GM12864 (cell line): ENCODE results near the gene SERPING1.

ENCODE experiments used
- DNase-seq: peaks from one replicate; pipeline ENCODE4 v3.0.0-alpha.2; 2011; ENCODE audit warnings: low read depth
- H3K4me3 ChIP-seq: 2 replicates; pipeline ENCODE4 v1.5.1; 2011; ENCODE audit warnings: mild to moderate bottlenecking, low read depth, low read length, control low read depth
- TF ChIP-seq, protein P1 (sequence below): IDR thresholded peaks from 2 replicates; pipeline ENCODE4 v1.5.1; 2011; ENCODE audit warnings: low read depth, mild to moderate bottlenecking, moderate library complexity, low read length, control low read depth, inconsistent platforms; ENCODE audit errors: missing control alignments

The SERPING1 gene

GRCh38 chr11:57643802-57644201, 46.3 kb downstream of the SERPING1 start:
- H3K4me3 ChIP-seq, result no peak overlapping the region
- DNase-seq, result no peak
- TF ChIP-seq, protein P1, sequence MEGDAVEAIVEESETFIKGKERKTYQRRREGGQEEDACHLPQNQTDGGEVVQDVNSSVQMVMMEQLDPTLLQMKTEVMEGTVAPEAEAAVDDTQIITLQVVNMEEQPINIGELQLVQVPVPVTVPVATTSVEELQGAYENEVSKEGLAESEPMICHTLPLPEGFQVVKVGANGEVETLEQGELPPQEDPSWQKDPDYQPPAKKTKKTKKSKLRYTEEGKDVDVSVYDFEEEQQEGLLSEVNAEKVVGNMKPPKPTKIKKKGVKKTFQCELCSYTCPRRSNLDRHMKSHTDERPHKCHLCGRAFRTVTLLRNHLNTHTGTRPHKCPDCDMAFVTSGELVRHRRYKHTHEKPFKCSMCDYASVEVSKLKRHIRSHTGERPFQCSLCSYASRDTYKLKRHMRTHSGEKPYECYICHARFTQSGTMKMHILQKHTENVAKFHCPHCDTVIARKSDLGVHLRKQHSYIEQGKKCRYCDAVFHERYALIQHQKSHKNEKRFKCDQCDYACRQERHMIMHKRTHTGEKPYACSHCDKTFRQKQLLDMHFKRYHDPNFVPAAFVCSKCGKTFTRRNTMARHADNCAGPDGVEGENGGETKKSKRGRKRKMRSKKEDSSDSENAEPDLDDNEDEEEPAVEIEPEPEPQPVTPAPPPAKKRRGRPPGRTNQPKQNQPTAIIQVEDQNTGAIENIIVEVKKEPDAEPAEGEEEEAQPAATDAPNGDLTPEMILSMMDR, result no peak

DNA sequence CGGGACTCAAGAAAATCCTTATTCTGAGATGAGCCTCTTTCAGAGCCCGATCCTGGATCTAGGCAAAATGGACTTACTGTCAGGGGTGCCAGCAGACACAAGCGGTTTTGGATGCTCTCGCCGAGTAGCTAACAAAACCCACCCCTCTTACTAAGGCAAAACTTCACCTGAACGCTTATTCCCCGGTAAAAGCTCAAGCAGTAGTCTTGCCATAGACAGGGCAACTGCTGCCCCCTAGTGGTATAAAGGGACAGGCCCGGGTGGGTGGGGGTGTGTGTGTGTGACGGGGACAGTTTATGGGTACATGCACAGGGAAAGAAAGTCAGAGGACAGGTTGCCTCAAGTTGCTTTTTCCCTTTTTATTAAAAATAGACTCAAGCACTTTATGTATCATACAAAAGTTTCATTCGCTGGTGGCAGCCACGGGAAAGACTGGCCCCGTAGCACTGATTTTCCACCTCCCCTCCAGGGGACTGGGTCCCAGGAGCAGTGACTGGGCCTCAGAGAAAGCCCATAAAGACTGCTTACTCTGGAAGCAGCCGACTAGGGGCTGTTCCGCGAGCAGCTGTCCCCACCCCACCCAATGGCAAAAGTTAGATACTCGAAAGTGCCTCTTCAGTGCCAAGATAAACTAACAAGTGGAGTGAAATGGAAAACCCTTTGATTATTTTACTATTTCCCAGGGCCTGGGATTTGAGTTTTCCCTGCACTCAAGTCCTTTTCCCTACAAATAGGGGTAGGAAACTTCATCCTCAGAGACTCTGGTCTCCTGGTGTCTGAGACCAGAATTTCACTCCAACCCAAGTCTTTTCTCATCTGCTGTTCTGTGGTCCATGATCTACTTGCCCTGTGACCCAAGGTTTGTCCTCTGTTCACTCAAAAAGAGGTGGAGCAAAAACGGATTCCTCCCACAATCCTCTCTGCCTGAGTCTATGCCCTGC, 47.5 kb downstream of the SERPING1 start:
- DNase-seq, result no peak
- TF ChIP-seq, protein P1, result peak; percentile 83
- H3K4me3 ChIP-seq, result no peak overlapping the region

- no peak for DNase-seq
- TF ChIP-seq, protein P1, result no peak
- H3K4me3 ChIP-seq, result no peak overlapping the region
Observed at GRCh38 chr11:57645689-57646085, 48.2 kb downstream of the SERPING1 start.

GRCh38 chr11:57646194-57646798, 48.8 kb downstream of the SERPING1 start:
- no peak for DNase-seq
- TF ChIP-seq, protein P1, result no peak
- H3K4me3 ChIP-seq, result no peak overlapping the region

- TF ChIP-seq, protein P1, result no peak
- H3K4me3 ChIP-seq, result no peak overlapping the region
- no peak for DNase-seq
Observed at GRCh38 chr11:57646799-57647303, 49.4 kb downstream of the SERPING1 start.

DNA sequence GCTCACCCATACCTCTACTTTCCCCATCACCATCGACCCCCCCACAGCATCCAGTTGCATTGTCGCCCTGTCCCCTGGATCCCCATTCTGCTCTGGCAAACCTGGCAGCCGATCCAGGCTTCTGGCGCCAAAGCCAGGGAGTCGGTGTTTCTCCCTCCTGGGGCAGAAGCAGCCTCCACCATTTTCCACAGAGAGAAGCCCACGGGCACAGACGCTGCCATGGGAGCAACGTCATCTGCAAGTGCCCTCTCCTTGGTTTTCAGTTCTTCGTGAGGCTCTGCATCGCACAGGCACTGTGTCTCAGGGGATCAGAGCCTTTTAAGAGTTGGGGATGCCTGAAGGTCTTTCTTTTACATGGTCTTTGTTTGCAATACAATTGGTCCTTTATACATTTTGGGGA, 49.9 kb downstream of the SERPING1 start:
- TF ChIP-seq, protein P1, result no peak
- no peak overlapping the region for H3K4me3 ChIP-seq
- no peak for DNase-seq
